Measurements from ENCODE around the gene SMURF2.

DNA sequence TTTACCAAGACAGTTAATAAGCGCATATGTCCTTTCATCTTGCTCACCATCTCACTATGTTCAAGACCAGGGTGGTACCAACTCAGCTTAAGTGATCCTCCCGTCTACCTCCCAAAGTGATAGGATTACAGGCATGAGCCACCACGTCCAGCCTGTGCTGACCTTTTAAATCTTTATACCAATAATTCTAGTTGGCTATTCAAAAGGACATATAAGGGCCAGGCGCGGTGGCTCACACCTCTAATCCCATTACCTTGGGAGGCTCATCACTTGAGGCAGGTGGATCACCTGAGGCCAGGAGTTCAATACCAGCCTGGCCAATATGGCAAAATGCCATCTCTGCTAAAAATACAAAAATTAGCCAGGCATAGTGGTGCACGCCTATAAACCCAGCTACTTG, 152.9 kb downstream of the SMURF2 start:
- TF ChIP-seq CTCF (conservative IDR thresholded peaks at IDR 0.05 in 1 of 2, IDR thresholded peaks at IDR 0.05 in 1 of 2; ENCODE audit: low read depth in 1 of 2, low read length in 2 of 2) (no peak), EZH2 (IDR thresholded peaks at IDR 0.05; ENCODE audit: low read length, missing control alignments) (no peak)
